Smooth muscle cell of the brain vasculature (primary cell): ENCODE results near the gene LYRM1.
"Not testable (repeated sequence)": the region's sequence is repeated elsewhere in the genome, so short reads cannot be mapped to it uniquely, and the experiment has no call there.

Source experiments
- DNase-seq: peaks from one replicate; pipeline ENCODE4 v3.0.0-alpha.2; 2012; ENCODE audit warnings: low read depth, low spot score

LYRM1 gene

GRCh38 chr16:20931066-20931600 is 30.6 kb downstream of the LYRM1 start:
- no peak for DNase-seq

DNA sequence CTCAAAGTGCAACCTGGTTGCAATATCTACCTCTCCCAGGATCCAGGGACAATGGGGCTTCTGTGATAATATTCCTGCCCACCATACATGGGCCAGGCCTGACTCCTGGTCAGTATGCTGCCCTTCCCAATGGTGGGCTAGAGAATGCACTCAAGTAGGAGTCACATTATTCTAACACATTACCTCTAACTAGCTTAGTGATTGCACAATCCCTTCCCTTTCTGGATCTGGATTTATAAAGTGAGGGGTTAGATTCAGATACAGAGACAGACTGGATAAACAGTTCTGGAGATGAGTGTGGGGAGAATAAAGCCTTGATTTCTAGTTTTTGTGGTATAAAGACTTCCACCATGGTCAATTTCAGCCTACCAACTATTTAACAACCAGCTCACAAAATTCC is 33.0 kb downstream of the LYRM1 start:
- DNase-seq: no peak

- no peak for DNase-seq
Measured at GRCh38 chr16:20937736-20938135, 37.2 kb downstream of the LYRM1 start.

- DNase-seq: no peak
Measured at GRCh38 chr16:20938426-20938825, 37.9 kb downstream of the LYRM1 start.

DNA sequence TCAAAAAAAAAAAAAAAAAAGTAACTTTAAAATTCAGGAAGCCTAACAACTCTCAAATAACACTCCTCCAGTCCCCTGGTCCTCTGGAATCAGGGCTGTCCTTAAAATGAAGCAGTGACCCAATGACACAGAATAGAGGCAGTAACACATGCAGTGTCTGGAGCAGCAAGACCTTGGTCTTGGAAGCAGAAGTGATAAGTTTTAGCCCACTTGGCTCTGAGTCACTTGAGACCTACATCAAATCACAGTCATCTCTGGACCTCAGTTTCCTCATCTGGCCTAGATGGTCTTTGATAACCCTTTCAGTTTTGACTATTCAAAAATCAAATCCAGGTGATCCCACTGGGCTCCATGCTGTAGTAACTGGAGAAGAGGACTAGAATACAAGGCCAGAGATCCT is 39.0 kb downstream of the LYRM1 start:
- DNase-seq: no peak

DNA sequence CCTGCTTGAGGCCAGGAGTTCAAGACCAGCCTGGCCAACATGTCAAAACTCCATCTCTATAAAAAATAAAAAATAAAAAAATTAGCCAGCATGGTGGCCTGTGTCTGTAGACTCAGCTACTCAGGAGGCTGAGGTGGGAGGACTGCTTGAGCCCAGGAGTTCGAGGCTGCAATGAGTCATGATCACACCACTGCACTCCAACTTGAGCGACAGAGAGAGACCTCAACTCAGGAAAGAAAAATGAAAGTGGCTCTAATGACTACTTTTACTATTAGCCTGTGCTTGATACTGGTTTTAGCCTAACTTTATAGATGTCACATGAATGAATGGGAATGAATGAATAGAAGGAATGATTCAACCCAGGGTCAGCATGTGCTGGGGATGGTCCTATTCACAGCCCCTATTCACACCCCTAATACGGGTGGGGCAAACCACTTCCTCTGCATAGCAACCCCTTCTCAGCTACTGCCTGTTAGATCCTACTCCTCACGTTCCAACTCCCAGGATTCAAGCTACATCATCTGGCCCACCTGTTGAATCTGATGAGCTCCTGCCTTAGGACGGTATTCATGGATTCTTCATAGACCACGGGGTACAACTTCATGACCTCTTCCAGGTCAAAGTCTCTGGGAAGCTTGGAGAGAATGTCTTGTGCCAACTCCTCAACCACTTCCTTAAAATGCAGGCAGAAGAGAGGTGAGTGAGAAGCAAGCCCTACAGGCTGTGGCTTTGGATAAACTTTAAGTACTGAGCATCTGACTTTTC is 40.5 kb downstream of the LYRM1 start:
- no peak for DNase-seq

GRCh38 chr16:20941636-20941926 is 41.0 kb downstream of the LYRM1 start:
- no peak for DNase-seq

DNA sequence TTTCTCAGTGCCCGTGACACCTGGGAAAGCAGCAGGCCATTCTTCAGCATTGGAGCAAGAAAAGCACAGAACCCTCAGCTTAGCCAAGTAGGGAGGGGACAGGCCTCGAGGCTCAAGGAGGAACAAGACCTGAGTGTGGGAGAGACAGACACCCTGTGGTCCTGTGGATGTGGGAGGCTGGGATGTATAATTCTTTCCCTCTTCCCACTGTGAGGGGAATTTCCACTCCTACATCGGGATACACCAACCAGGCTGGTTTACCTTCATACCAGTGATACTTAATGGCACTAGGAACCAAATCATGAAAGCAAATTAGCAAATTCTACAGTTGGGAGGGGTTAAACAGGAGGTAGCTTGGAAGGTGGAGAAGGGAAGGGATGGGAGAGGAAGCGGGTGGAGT is 41.7 kb downstream of the LYRM1 start:
- DNase-seq: no peak

GRCh38 chr16:20944861-20945574 is 44.4 kb downstream of the LYRM1 start:
- DNase-seq: no peak

GRCh38 chr16:20945575-20945875 is 45.0 kb downstream of the LYRM1 start:
- not testable (repeated sequence) for DNase-seq

- DNase-seq: no peak
Measured at GRCh38 chr16:20946015-20946629, 45.6 kb downstream of the LYRM1 start.

DNA sequence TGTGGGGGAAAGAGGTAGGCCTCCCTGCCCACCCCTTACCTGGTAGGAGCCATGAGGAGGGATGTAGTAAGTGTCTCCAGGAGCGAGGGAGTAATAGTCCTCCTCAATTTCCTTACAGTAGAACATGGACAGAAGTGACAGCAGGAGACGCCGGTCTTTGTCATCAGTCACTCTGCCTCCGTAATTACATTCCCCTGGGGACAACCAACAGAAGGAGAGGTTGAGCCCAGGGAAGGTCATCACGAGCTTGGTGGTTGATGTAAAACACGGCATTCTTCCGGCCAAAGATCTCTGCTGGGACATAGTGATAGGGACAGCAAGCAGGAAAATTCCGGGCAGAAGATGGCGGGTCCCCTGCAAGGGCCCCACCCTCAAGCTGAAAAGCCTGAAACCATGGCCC is 47.9 kb downstream of the LYRM1 start:
- DNase-seq: no peak

GRCh38 chr16:20949660-20950059 is 49.1 kb downstream of the LYRM1 start:
- DNase-seq: no peak

DNA sequence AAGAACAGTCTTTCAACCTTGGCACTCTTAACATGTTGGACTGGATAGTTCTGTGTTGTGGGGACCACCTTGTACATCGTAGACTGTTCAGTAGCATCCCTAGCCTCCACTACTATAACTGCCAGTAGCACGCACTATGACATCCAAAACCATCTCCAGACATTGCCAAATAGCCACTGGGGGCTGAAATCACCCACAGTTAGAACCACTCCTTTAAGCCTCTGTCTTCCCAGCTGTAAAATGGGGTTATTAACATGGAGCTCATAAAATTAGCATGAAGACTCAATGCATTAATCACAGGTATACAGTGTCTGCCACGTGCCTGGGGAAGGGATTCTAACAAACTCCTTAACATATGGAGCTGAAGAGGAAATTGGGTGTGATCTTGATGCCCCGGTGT is 49.7 kb downstream of the LYRM1 start:
- no peak for DNase-seq

DNA sequence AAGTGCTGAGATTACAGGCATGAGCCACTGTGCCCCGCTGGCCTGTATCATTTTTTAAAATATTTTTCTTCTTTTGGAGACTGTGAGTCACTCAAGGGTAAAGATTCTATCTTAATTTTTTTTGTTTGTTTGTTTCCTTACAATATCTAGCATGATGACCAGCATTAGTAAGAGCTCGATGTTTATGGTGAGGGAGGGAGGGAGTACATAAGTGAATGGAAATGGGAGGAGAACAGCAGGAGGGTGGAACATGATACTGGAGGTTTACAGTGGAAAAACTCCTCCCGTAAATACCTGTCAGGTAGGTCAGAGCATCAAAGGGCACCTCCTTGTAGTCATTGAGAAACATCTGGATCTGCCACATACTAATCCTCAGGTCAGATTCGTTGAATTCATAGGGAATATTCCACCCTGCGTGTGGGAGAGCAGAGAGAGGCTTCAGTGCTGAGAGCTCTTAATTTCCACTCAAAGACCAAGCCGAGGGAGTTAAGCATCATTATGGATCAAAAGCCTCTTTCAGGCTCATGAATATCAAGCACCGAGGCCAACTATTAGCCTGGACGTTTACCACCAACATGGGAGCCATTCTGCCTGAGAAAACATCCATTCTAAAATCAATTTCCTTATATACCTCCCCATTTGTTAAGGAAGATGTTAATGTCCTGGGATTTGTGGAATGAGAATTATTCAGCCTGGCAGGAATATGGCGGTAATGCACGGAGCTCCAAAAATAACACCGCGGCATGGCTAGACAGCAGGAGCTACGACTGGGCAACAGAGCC is 51.8 kb downstream of the LYRM1 start:
- DNase-seq: no peak

- DNase-seq: no peak
Measured at GRCh38 chr16:20954574-20954973, 54.0 kb downstream of the LYRM1 start.

GRCh38 chr16:20956319-20956718 is 55.7 kb downstream of the LYRM1 start:
- DNase-seq: no peak

- no peak for DNase-seq
Measured at GRCh38 chr16:20957153-20957552, 56.6 kb downstream of the LYRM1 start.

- no peak for DNase-seq
Measured at GRCh38 chr16:20960899-20961298, 60.3 kb downstream of the LYRM1 start.

DNA sequence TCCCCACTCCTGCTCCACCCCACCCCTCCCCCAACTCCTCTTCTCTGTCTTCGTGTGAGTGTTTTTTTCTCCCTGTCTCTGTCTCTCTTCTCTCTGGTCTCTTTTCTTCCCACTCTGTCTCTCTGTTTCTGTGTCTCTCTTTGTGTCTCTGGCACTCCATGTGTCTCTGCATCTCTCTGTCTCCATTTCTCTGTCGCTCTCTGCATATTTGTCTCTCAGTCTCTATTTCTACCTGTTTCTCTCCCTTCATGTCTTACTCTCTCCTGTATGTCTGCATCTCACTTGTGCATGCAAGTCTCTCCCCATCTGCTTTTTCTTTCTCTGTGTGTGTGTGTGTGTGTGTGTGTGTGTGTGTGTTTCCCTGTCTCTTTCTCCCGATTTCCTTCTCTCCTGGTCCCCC is 68.2 kb downstream of the LYRM1 start:
- DNase-seq: no peak

DNA sequence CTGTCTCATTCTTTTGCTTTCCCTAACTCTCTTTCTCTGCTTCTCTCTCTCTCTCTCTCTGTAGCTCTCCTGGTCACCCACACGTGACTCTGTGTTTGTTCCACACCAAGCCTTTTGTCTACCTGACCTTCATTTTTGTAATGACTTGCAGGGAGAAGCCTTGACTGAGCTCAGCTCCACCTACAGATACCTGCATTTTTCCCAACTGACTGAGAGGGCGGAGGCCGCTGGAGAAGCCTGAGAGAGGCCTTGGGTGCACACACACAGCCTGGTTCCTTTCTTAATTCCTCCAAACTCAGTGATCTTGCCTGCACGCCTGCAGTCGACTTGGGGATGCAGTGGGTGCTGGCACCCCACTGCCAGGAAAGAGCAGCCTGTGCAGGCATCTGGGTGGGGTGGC is 68.8 kb downstream of the LYRM1 start:
- DNase-seq: no peak

GRCh38 chr16:20971401-20971800 is 70.8 kb downstream of the LYRM1 start:
- no peak for DNase-seq
